SU-DHL-6 (cell line): Measurements from ENCODE around the gene INPP4B.

Source experiments
- H2AFZ ChIP-seq: fragments of 200-600 bp; sonication (generic); 2 replicates; pipeline ENCODE4 v1.6.1; 2014; ENCODE audit warnings: low read depth, mild to moderate bottlenecking, moderate library complexity, mixed read lengths, antibody characterized with exemption, low read length; ENCODE audit not compliant: severe bottlenecking
- H3F3A ChIP-seq: fragments of 200-600 bp; shearing (Covaris generic); 2 replicates; pipeline ENCODE4 v1.6.0; 2016; ENCODE audit warnings: antibody characterized with exemption, mild to moderate bottlenecking; ENCODE audit not compliant: insufficient read depth
- H3K27ac ChIP-seq: fragments of 200-600 bp; sonication (generic); 2 replicates; pipeline ENCODE4 v1.5.1; 2016; ENCODE audit warnings: low read depth, mild to moderate bottlenecking, low read length, moderate library complexity, mixed read lengths
- H3K27me3 ChIP-seq: fragments of 200-600 bp; sonication (generic), shearing (Covaris generic); 2 replicates; pipeline ENCODE4 v1.6.0; 2014; ENCODE audit warnings: mild to moderate bottlenecking, low read length
- H3K36me3 ChIP-seq: fragments of 200-600 bp; sonication (generic); 2 replicates; pipeline ENCODE4 v1.6.1; 2014; ENCODE audit warnings: mild to moderate bottlenecking, low read length, mixed read lengths
- H3K4me2 ChIP-seq: fragments of 300-600, 200-600 bp; shearing (Covaris generic), sonication (generic); 2 replicates; pipeline ENCODE4 v1.6.0; 2014; ENCODE audit warnings: low read length, low read depth, mild to moderate bottlenecking; ENCODE audit not compliant: poor library complexity, severe bottlenecking
- H3K4me3 ChIP-seq: fragments of 200-600 bp; sonication (generic); 2 replicates; pipeline ENCODE4 v1.5.1; 2014; ENCODE audit warnings: antibody characterized with exemption, low read length, mild to moderate bottlenecking, mixed read lengths; ENCODE audit not compliant: insufficient read depth, poor library complexity, severe bottlenecking
- H3K79me2 ChIP-seq: fragments of 200-600 bp; sonication (generic); 2 replicates; pipeline ENCODE4 v1.6.1; 2014; ENCODE audit warnings: mild to moderate bottlenecking, low read length, moderate library complexity; ENCODE audit not compliant: insufficient read depth
- H3K9ac ChIP-seq: fragments of 200-600 bp; sonication (generic); 2 replicates; pipeline ENCODE4 v1.7.0; 2014; ENCODE audit warnings: mild to moderate bottlenecking, low read length
- H3K9me2 ChIP-seq: fragments of 200-600 bp; sonication (generic); replicated peaks from 2 replicates; pipeline ENCODE4 v1.6.1; 2014; ENCODE audit warnings: low read length; ENCODE audit not compliant: insufficient read depth
- H3K9me3 ChIP-seq: fragments of 200-600 bp; sonication (generic); 2 replicates; pipeline ENCODE4 v1.6.1; 2014; ENCODE audit warnings: low read length, mixed read lengths; ENCODE audit not compliant: insufficient read depth
- H4K20me1 ChIP-seq: fragments of 200-600 bp; sonication (generic); 2 replicates; pipeline ENCODE4 v1.6.1; 2014; ENCODE audit warnings: low read depth, mild to moderate bottlenecking, antibody characterized with exemption, low read length, moderate library complexity, mixed read lengths
- EZH2phosphoT487 ChIP-seq: fragments of 200-600 bp; sonication (generic), shearing (Covaris generic); conservative IDR thresholded peaks from 2 replicates; pipeline ENCODE4 v1.6.1; 2018; ENCODE audit warnings: mild to moderate bottlenecking, antibody characterized with exemption, low read length, moderate library complexity, mixed read lengths
- TF ChIP-seq, protein P1 (sequence below): fragments of 200-600 bp; sonication (generic); IDR thresholded peaks from one replicate; pipeline ENCODE4 v1.5.1; 2017; ENCODE audit warnings: antibody characterized with exemption, mild to moderate bottlenecking, low read length, moderate library complexity; ENCODE audit not compliant: insufficient read depth, poor library complexity, severe bottlenecking

INPP4B gene

GRCh38 chr4:142331132-142331531 lies 515.0 kb downstream of the INPP4B start:
- Histone ChIP-seq H3K9me2 (no peaks in the 10 kb centered on the region), H3K9me3 (no peaks in the 10 kb centered on the region), H2AFZ (no peak overlapping the region), H3F3A (no peaks in the 10 kb centered on the region), H3K4me2 (no peak overlapping the region), H3K27me3 (no peaks in the 10 kb centered on the region), H3K9ac (no peak overlapping the region), H3K4me3 (no peak overlapping the region), H3K36me3 (no peaks in the 10 kb centered on the region), H3K27ac (no peak overlapping the region), H4K20me1 (no peaks in the 10 kb centered on the region), H3K79me2 (no peaks in the 10 kb centered on the region)
- TF ChIP-seq EZH2phosphoT487, result no peak
- TF ChIP-seq, protein P1, sequence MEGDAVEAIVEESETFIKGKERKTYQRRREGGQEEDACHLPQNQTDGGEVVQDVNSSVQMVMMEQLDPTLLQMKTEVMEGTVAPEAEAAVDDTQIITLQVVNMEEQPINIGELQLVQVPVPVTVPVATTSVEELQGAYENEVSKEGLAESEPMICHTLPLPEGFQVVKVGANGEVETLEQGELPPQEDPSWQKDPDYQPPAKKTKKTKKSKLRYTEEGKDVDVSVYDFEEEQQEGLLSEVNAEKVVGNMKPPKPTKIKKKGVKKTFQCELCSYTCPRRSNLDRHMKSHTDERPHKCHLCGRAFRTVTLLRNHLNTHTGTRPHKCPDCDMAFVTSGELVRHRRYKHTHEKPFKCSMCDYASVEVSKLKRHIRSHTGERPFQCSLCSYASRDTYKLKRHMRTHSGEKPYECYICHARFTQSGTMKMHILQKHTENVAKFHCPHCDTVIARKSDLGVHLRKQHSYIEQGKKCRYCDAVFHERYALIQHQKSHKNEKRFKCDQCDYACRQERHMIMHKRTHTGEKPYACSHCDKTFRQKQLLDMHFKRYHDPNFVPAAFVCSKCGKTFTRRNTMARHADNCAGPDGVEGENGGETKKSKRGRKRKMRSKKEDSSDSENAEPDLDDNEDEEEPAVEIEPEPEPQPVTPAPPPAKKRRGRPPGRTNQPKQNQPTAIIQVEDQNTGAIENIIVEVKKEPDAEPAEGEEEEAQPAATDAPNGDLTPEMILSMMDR, result no peak

DNA sequence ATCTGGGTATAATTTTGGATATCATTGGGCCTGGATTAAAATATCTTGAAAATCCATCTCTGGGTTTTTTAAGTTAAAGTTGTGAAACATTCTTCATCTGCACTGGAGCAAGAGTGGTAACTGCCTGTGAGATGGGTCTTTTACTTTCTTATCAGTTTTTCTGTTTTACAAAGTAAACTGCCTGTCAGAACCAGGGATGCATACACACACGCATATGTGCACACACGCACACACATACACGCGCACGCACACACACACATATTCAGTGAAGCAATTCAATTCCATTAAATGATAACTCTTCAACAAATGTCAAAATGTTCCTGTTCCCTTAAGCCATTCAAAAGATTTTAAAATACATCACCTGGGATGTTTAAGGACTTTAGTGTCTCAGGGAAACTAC lies 515.8 kb downstream of the INPP4B start:
- Histone ChIP-seq H3K9me3 (no peaks in the 10 kb centered on the region), H3K9me2 (no peaks in the 10 kb centered on the region), H3K36me3 (no peaks in the 10 kb centered on the region), H3K4me3 (no peak overlapping the region), H3K79me2 (no peaks in the 10 kb centered on the region), H3K9ac (no peak overlapping the region), H3F3A (no peaks in the 10 kb centered on the region), H3K4me2 (no peak overlapping the region), H4K20me1 (no peaks in the 10 kb centered on the region), H2AFZ (no peak overlapping the region), H3K27ac (no peak overlapping the region), H3K27me3 (no peaks in the 10 kb centered on the region)
- no peak for TF ChIP-seq EZH2phosphoT487
- TF ChIP-seq, protein P1, result no peak

DNA sequence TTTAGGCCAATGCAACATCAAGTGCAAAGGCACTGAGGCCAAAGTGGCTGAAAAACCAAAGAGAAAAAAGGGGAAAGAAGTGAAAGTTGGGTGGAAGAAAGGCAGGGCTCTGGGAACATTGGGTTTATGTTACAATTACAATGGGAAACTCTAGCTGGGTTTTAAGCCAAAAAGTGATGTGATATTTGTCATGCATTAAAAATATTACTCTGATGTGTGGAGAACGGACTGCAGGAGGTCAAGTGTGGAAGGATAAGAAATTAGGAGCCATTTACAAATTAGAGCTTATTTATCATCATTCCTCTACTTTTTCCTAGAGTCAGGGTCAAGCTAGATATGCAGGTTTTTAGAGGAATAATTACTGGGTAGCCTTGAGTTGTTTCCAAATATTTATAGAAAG lies 516.8 kb downstream of the INPP4B start:
- no peak overlapping the region for H2AFZ ChIP-seq
- no peaks in the 10 kb centered on the region for H3K36me3 ChIP-seq
- no peak overlapping the region for H3K9ac ChIP-seq
- H3K79me2 ChIP-seq, result no peaks in the 10 kb centered on the region
- no peak for TF ChIP-seq EZH2phosphoT487
- TF ChIP-seq, protein P1, result no peak
- no peaks in the 10 kb centered on the region for H3K27me3 ChIP-seq
- H3K27ac ChIP-seq, result no peak overlapping the region
- H3F3A ChIP-seq, result no peaks in the 10 kb centered on the region
- no peaks in the 10 kb centered on the region for H4K20me1 ChIP-seq
- no peaks in the 10 kb centered on the region for H3K9me3 ChIP-seq
- no peak overlapping the region for H3K4me2 ChIP-seq
- no peaks in the 10 kb centered on the region for H3K9me2 ChIP-seq
- no peak overlapping the region for H3K4me3 ChIP-seq

GRCh38 chr4:142326181-142326580 lies 519.9 kb downstream of the INPP4B start:
- no peaks in the 10 kb centered on the region for H3K36me3 ChIP-seq
- H2AFZ ChIP-seq, result no peak overlapping the region
- no peak overlapping the region for H3K9ac ChIP-seq
- TF ChIP-seq, protein P1, result no peak
- no peak for TF ChIP-seq EZH2phosphoT487
- no peak overlapping the region for H3K4me3 ChIP-seq
- H4K20me1 ChIP-seq, result no peaks in the 10 kb centered on the region
- H3K9me2 ChIP-seq, result no peaks in the 10 kb centered on the region
- H3K27ac ChIP-seq, result no peak overlapping the region
- H3F3A ChIP-seq, result no peaks in the 10 kb centered on the region
- no peaks in the 10 kb centered on the region for H3K79me2 ChIP-seq
- H3K27me3 ChIP-seq, result no peaks in the 10 kb centered on the region
- H3K4me2 ChIP-seq, result no peak overlapping the region
- H3K9me3 ChIP-seq, result no peaks in the 10 kb centered on the region
